NCI-H510A (cell line): ENCODE results near the gene INHBE.
A peak's percentile ranks its signal among the peaks of the same experiment; 100 is the strongest.
"Not testable (repeated sequence)": the region's sequence is repeated elsewhere in the genome, so short reads cannot be mapped to it uniquely, and the experiment has no call there.

Experiments used
- DNase-seq: peaks from one replicate; lab custom pipeline; 2025; lab: John Stamatoyannopoulos, UW

INHBE gene

GRCh38 chr12:57475271-57476161, 20.4 kb downstream of the INHBE start:
- no peak for DNase-seq

GRCh38 chr12:57476162-57476992, 21.3 kb downstream of the INHBE start:
- no peak for DNase-seq

- DNase-seq, result no peak
Measured at GRCh38 chr12:57476993-57477709, 22.0 kb downstream of the INHBE start.

- no peak for DNase-seq
Measured at GRCh38 chr12:57477710-57478681, 22.9 kb downstream of the INHBE start.

- no peak for DNase-seq
Measured at GRCh38 chr12:57479043-57479375, 23.9 kb downstream of the INHBE start.

- DNase-seq, result no peak
Measured at GRCh38 chr12:57479376-57480115, 24.4 kb downstream of the INHBE start, which contains the start of gene ARHGAP9. Gene ARHGAP9, minus strand, starts transcription at chr12:57479866. Its CDS starts 460 bp downstream, at chr12:57479406.

GRCh38 chr12:57481671-57482070, 26.6 kb downstream of the INHBE start:
- DNase-seq, result no peak

- no peak for DNase-seq
Measured at GRCh38 chr12:57483466-57483865, 28.4 kb downstream of the INHBE start.

GRCh38 chr12:57485695-57486094, 30.6 kb downstream of the INHBE start:
- DNase-seq, result no peak

GRCh38 chr12:57487055-57487596, 32.0 kb downstream of the INHBE start:
- DNase-seq, result no peak

- DNase-seq, result peak; percentile 96
Measured at GRCh38 chr12:57487597-57488401, 32.7 kb downstream of the INHBE start, which contains the start of gene MARS1. Gene MARS1, plus strand, starts transcription at chr12:57488068. Its CDS starts 23 bp downstream, at chr12:57488091.

- no peak for DNase-seq
Measured at GRCh38 chr12:57488402-57489156, 33.5 kb downstream of the INHBE start.

- no peak for DNase-seq
Measured at GRCh38 chr12:57489157-57489641, 34.1 kb downstream of the INHBE start.

GRCh38 chr12:57490126-57490525, 35.0 kb downstream of the INHBE start:
- DNase-seq, result no peak

- DNase-seq, result no peak
Measured at GRCh38 chr12:57491393-57492280, 36.5 kb downstream of the INHBE start.

GRCh38 chr12:57495051-57495701, 40.1 kb downstream of the INHBE start:
- DNase-seq, result not testable (repeated sequence)

- DNase-seq, result no peak
Measured at GRCh38 chr12:57496822-57497221, 41.7 kb downstream of the INHBE start.
